ENCODE measurements around the gene EFCAB8. TPM values are rescaled to one million over a fixed set of nuclear protein-coding genes. Genes with fewer than 3 reads are reported as not detected.

Gene EFCAB8
- total RNA-seq, 2 donors from 2014 or later: 0.26 TPM; not detected in 1

- no peaks in the 10 kb centered on the region for H3K27me3 ChIP-seq
- no peaks in the 10 kb centered on the region for H3K9me3 ChIP-seq
- no peaks in the 10 kb centered on the region for H3K36me3 ChIP-seq (replicated peaks in 1 of 2; ENCODE audit: insufficient read depth in 1 of 2, low read depth in 2 of 2)
- H3K4me1 ChIP-seq: no peaks in the 10 kb centered on the region
- DNase-seq (no peak), ATAC-seq (no peak)
- no peak overlapping the region for H3K27ac ChIP-seq
- WGBS, 2 donors: 61 to 72% methylated on average over 4 of the region's 4 CpGs
- no peak overlapping the region for H3K4me3 ChIP-seq
- intact Hi-C loops (cut with DNase I): no loop called here
- no peak for TF ChIP-seq POLR2A (IDR thresholded peaks at IDR 0.05)
- TF ChIP-seq CTCF (IDR thresholded peaks at IDR 0.05): no peak
Observed at GRCh38 chr20:32871627-32872160, 13.0 kb downstream of the EFCAB8 start.

- no peaks in the 10 kb centered on the region for H3K9me3 ChIP-seq
- no peaks in the 10 kb centered on the region for H3K36me3 ChIP-seq (replicated peaks in 1 of 2; ENCODE audit: insufficient read depth in 1 of 2, low read depth in 2 of 2)
- no peak for TF ChIP-seq POLR2A (IDR thresholded peaks at IDR 0.05)
- TF ChIP-seq CTCF (IDR thresholded peaks at IDR 0.05): no peak
- H3K4me1 ChIP-seq: no peaks in the 10 kb centered on the region
- no peak overlapping the region for H3K27ac ChIP-seq
- 76 to 81% methylated on average over 6 of the region's 6 CpGs for WGBS, 2 donors
- DNase-seq (no peak), ATAC-seq (no peak)
- H3K4me3 ChIP-seq: no peak overlapping the region
- H3K27me3 ChIP-seq: no peaks in the 10 kb centered on the region
- intact Hi-C loops (cut with DNase I): no loop called here
Observed at GRCh38 chr20:32872266-32872665, 13.5 kb downstream of the EFCAB8 start.

GRCh38 chr20:32875673-32876072 lies 16.9 kb downstream of the EFCAB8 start:
- Histone ChIP-seq H3K4me3 (no peak overlapping the region), H3K27ac (no peak overlapping the region), H3K4me1 (no peaks in the 10 kb centered on the region), H3K27me3 (no peaks in the 10 kb centered on the region), H3K9me3 (no peaks in the 10 kb centered on the region), H3K36me3 (replicated peaks in 1 of 2; ENCODE audit: insufficient read depth in 1 of 2, low read depth in 2 of 2) (no peaks in the 10 kb centered on the region)
- TF ChIP-seq POLR2A (IDR thresholded peaks at IDR 0.05): no peak
- TF ChIP-seq CTCF (IDR thresholded peaks at IDR 0.05): no peak
- 90 to 92% methylated on average over 5 to 9 of the region's 9 CpGs for WGBS, 2 donors
- ATAC-seq (no peak), DNase-seq (no peak)
- intact Hi-C loops (cut with DNase I): no loop called here

- Histone ChIP-seq H3K27me3 (no peaks in the 10 kb centered on the region), H3K36me3 (replicated peaks in 1 of 2; ENCODE audit: insufficient read depth in 1 of 2, low read depth in 2 of 2) (no peaks in the 10 kb centered on the region), H3K4me1 (no peaks in the 10 kb centered on the region), H3K27ac (no peak overlapping the region), H3K9me3 (no peaks in the 10 kb centered on the region), H3K4me3 (no peak overlapping the region)
- no peak for TF ChIP-seq CTCF (IDR thresholded peaks at IDR 0.05)
- TF ChIP-seq POLR2A (IDR thresholded peaks at IDR 0.05): no peak
- WGBS, 2 donors: 88% methylated on average over 4 to 5 of the region's 5 CpGs
- ATAC-seq (no peak), DNase-seq (no peak)
- intact Hi-C loops (cut with DNase I): no loop called here
Observed at GRCh38 chr20:32877507-32877906, 18.8 kb downstream of the EFCAB8 start.

- ATAC-seq (no peak), DNase-seq (no peak)
- Histone ChIP-seq H3K4me1 (no peaks in the 10 kb centered on the region), H3K27ac (no peak overlapping the region), H3K36me3 (replicated peaks in 1 of 2; ENCODE audit: insufficient read depth in 1 of 2, low read depth in 2 of 2) (no peaks in the 10 kb centered on the region), H3K27me3 (no peaks in the 10 kb centered on the region), H3K9me3 (no peaks in the 10 kb centered on the region), H3K4me3 (no peak overlapping the region)
- 88% methylated on average over 3 of the region's 3 CpGs; no CpG with 5 or more reads in 1 of the 2 donors for WGBS, 2 donors
- no peak for TF ChIP-seq POLR2A (IDR thresholded peaks at IDR 0.05)
- TF ChIP-seq CTCF (IDR thresholded peaks at IDR 0.05): no peak
- intact Hi-C loops (cut with DNase I): no loop called here
Observed at GRCh38 chr20:32878820-32879219, 20.1 kb downstream of the EFCAB8 start.

All from body of pancreas (tissue), 4 donors.